Epithelial cell of proximal tubule (primary cell): ENCODE measurements around the gene MIGA2. TPM values are rescaled to one million over a fixed set of nuclear protein-coding genes. Genes with fewer than 3 reads are reported as not detected.
"Not testable (repeated sequence)": the region's sequence is repeated elsewhere in the genome, so short reads cannot be mapped to it uniquely, and the experiment has no call there.

Experiments
- DNase-seq: peaks from one replicate; pipeline ENCODE4 v3.0.0-alpha.2; 2011; ENCODE audit warnings: low read depth
- H3K4me3 ChIP-seq: 2 replicates; pipeline ENCODE4 v1.5.1; 2011; ENCODE audit warnings: low read depth, mild to moderate bottlenecking, low read length
- total RNA-seq: library from RNA; depleted of rRNA; stranded (reverse); fragments of >200 nt; gene quantifications from 2 replicates; pipeline ENCODE4 v1.2.3, GENCODE V29; 2015
- TF ChIP-seq, protein P1 (sequence below): conservative IDR thresholded peaks from 2 replicates; pipeline ENCODE4 v1.5.1; 2012; ENCODE audit warnings: low read depth, mild to moderate bottlenecking, low read length

Gene MIGA2
- total RNA-seq, 1 donor from 2014 or later: 18.0 TPM

DNA sequence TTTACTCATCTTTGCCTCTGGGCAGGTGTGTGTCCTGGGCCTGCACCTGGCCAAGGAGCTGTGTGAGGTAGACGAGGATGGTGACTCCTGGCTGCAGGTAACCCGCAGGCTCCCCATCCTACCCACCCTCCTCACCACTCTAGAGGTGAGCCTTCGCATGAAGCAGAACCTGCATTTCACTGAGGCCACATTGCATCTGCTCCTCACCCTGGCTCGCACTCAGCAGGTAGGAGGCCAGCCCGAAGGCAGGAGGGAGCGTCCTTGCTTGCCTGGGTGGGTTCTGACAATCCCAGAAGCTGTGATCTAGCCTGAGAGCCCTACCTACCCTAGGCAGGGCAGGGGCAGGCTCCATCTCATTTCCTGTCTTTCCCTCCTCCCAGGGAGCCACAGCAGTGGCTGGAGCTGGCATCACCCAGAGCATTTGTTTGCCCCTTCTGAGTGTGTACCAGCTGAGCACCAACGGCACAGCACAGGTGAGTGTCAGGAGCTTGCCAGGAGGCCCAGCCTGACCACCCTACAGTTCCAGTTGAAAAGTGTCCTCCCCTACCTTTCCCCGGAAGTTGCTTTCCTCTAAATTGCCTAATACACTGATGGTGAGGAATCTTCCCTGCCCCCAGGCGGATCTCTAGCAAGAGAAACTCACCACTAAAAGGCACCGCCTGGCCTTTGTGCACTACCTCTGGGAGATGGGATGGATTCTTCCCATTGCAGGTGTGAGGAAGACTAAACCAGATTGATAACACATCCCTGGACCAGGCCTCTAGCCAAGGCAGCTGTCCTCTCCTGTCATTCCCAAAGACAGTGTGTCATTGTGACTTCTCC, 34.7 kb upstream of the MIGA2 start:
- no peak overlapping the region for H3K4me3 ChIP-seq
- TF ChIP-seq, protein P1, sequence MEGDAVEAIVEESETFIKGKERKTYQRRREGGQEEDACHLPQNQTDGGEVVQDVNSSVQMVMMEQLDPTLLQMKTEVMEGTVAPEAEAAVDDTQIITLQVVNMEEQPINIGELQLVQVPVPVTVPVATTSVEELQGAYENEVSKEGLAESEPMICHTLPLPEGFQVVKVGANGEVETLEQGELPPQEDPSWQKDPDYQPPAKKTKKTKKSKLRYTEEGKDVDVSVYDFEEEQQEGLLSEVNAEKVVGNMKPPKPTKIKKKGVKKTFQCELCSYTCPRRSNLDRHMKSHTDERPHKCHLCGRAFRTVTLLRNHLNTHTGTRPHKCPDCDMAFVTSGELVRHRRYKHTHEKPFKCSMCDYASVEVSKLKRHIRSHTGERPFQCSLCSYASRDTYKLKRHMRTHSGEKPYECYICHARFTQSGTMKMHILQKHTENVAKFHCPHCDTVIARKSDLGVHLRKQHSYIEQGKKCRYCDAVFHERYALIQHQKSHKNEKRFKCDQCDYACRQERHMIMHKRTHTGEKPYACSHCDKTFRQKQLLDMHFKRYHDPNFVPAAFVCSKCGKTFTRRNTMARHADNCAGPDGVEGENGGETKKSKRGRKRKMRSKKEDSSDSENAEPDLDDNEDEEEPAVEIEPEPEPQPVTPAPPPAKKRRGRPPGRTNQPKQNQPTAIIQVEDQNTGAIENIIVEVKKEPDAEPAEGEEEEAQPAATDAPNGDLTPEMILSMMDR: no peak
- DNase-seq: no peak

DNA sequence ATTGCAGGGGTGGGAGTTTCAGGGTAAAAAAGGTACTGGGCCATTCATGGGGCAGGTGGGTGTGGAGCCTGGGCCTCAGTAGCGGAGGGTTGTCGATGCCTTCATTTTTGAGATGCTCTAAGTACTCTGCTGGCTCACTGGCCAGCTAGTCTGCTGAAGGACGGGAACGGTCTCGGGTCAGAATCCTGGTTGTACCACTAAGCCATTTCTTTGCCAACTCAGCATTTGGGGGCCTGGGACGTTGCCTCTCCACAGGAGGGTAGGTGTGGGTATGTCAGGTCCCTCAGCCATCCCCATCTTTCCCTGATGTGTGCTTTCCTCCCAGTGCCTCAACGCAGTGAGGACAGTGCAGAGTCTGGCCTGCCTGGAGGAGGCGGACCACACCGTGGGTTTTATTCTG, 33.4 kb upstream of the MIGA2 start:
- no peak overlapping the region for H3K4me3 ChIP-seq
- TF ChIP-seq, protein P1: no peak
- no peak for DNase-seq

DNA sequence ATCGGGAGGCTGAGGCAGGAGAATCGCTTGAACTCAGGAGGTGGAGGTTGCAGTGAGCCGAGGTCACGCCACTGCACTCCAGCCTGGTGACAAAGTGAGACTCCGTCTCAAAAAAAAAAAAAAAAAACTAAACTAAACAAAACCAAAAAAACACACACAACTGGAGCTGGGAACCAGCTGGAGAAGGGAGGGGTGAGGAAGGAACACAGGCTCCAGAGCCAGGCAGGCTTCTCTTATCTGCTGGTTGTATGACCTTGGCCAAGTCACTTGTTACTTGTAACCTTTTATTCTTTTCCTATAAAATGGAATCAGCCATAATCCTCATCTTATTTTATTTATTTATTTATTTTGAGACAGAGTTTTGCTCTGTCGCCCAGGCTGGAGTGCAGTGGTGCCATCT, 32.3 kb upstream of the MIGA2 start:
- not testable (repeated sequence) for DNase-seq, H3K4me3 ChIP-seq

DNA sequence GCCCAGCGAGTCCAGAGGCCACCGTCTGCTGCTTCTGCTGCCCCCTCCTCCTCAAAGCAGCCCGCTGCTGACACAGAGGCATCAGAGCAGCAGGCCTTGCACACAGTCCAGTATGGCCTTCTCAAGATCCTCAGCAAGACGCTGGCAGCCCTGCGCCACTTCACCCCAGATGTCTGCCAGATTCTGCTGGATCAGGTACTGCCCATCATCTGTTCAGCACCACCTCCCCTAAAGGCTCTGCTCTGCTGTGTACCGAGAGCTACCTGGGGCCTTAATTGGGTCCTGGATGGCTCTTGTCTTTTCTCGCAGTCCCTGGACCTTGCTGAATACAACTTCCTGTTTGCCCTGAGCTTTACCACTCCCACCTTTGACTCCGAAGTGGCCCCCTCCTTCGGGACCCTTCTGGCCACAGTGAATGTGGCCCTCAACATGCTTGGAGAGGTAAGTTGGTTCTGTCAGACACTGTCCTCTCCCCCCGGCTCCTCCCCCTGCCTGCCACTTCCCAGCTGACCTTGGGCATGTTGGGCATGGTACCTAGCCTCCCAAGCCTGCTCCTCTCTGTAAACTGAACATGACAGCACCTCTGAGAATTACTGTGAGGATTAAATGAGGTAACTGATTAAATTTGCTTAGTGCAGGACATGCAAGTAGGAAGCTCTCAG, 31.0 kb upstream of the MIGA2 start:
- TF ChIP-seq, protein P1: no peak
- no peak overlapping the region for H3K4me3 ChIP-seq
- no peak for DNase-seq

DNA sequence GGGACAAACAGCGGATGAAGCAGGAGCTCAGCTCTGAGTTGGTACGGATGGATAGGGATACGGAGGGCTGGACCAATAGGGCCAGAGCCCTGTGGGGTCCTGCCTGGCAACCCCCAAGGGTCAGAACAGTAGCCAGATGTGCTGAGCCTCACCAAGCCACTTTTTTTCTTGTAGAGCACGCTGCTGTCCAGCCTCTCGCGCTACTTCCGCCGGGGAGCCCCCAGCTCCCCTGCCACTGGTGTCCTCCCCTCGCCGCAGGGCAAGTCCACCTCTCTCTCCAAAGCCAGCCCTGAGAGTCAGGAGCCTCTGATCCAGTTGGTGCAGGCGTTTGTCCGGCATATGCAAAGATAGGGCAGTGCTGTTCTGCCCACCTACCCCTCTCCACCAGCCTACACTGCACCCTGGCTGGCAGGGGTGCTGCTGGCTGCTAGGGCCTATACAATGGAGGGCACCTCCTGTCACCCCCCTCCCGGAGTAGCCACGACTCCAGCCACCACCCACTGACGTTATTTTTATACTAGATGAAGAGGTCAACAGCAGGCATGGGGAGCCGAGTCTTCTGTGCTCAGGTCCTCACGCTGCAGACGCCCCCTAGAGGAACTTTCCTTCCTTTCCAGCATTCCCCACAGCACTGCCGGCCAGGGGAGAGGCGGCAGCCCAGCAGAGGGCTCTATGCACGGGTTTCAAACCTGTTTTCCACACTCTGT, 29.9 kb upstream of the MIGA2 start:
- TF ChIP-seq, protein P1: peak; percentile 92
- H3K4me3 ChIP-seq: no peak overlapping the region
- no peak for DNase-seq

DNA sequence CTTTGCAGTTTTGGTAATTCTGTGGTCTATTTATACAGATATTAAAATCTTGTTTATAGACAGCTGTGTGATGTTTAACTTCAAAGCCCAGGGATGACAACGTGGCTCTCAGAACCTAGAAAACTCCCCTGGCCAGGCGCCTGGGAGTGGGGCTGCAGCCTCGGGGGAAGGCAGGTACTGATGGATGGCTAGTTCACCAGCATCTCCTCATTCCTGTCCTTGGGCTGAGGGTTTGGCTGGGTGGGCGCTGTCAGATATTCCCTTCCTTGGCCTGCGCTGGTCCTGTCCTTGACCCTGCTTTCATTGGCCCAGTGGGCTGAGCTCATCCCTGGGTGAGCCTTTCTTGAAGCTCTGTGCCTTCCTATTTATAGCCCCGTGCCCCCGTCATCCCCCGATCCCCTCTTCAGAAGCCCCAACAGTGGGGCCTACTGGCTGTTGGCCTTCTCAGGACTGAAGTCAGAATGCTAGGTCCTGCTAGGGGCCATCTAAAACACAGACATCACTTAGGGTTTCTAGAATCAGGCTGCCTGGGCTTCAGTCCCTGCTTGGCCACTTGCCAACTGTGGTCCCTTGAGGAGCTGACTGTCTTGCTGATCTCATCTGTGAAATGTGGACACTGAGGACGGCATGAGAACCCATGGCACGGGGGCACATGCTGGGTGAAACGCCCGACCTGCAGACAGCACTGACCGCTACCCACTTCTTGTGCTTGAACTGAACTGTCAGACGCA, 29.2 kb upstream of the MIGA2 start:
- DNase-seq: no peak
- no peak overlapping the region for H3K4me3 ChIP-seq
- TF ChIP-seq, protein P1: no peak
